Activated T-helper 1 cell treated with anti-CD3 and anti-CD28 coated beads, Interleukin-12 subunit alpha, Interleukin-12 subunit beta, Interleukin-2, Interleukin-4 antibody, amounts not matched to agents 30 ng/mL and 10 ng/mL and 1 ng/mL, durations not matched to agents 14 hours and 24 hours and 36 hours (primary cell): ENCODE data around the gene MKRN3. TPM values are rescaled to one million over a fixed set of nuclear protein-coding genes. Genes with fewer than 3 reads are reported as not detected.
"Not testable (repeated sequence)": the region's sequence is repeated elsewhere in the genome, so short reads cannot be mapped to it uniquely, and the experiment has no call there.

Experiments
- DNase-seq: peaks from one replicate; pipeline ENCODE4 v3.0.0; 2021; ENCODE audit warnings: low spot score
- H3K27ac Mint-ChIP-seq: one replicate; pipeline ENCODE4 v1.8.0; 2021; ENCODE audit warnings: mild to moderate bottlenecking, mixed read lengths
- H3K27me3 Mint-ChIP-seq: one replicate; pipeline ENCODE4 v1.8.0; 2022; ENCODE audit warnings: mild to moderate bottlenecking, moderate library complexity, mixed read lengths; ENCODE audit not compliant: insufficient read depth
- H3K36me3 Mint-ChIP-seq: one replicate; pipeline ENCODE4 v1.8.0; 2021; ENCODE audit warnings: low read depth, mixed read lengths
- H3K4me1 Mint-ChIP-seq: one replicate; pipeline ENCODE4 v1.8.0; 2021; ENCODE audit warnings: low read depth, mixed read lengths
- H3K4me3 Mint-ChIP-seq: one replicate; pipeline ENCODE4 v1.8.0; 2021; ENCODE audit warnings: mild to moderate bottlenecking, moderate library complexity, mixed read lengths
- H3K9me3 Mint-ChIP-seq: one replicate; pipeline ENCODE4 v1.8.0; 2021; ENCODE audit warnings: mixed read lengths
- intact Hi-C: fragments of 100-400 bp; cut with micrococcal nuclease; formaldehyde crosslinking; loops from one replicate; pipeline ENCODE4 v1.15.1; 2024
- total RNA-seq: library from RNA; stranded (reverse); gene quantifications from 2 replicates; pipeline ENCODE4 v1.2.3, GENCODE V29; 2022

The MKRN3 gene
- total RNA-seq, 1 donor from 2014 or later: 2.1 TPM

- no peaks in the 10 kb centered on the region for H3K36me3 Mint-ChIP-seq
- no peaks in the 10 kb centered on the region for H3K4me1 Mint-ChIP-seq
- H3K4me3 Mint-ChIP-seq: no peak overlapping the region
- no peak overlapping the region for H3K27ac Mint-ChIP-seq
- no peaks in the 10 kb centered on the region for H3K27me3 Mint-ChIP-seq
- intact Hi-C loops: no loop called here
- no peaks in the 10 kb centered on the region for H3K9me3 Mint-ChIP-seq
- DNase-seq: no peak
Observed at GRCh38 chr15:23596736-23597135, 31.3 kb downstream of the MKRN3 start.

GRCh38 chr15:23597278-23597677 is 31.8 kb downstream of the MKRN3 start:
- H3K27me3 Mint-ChIP-seq: not testable (repeated sequence)

GRCh38 chr15:23599053-23599452 is 33.6 kb downstream of the MKRN3 start:
- no peak for DNase-seq
- Mint-ChIP-seq H3K27me3 (no peaks in the 10 kb centered on the region), H3K4me1 (no peaks in the 10 kb centered on the region), H3K36me3 (no peaks in the 10 kb centered on the region), H3K4me3 (no peak overlapping the region), H3K9me3 (peaks cover 7% of the 10 kb centered on the region), H3K27ac (no peak overlapping the region)
- intact Hi-C loops: no loop called here

More at GRCh38 chr15:23597278-23597677, 31.8 kb downstream of the MKRN3 start:
- H3K4me3 Mint-ChIP-seq, H3K4me1 Mint-ChIP-seq, H3K9me3 Mint-ChIP-seq, DNase-seq, intact Hi-C loops, H3K36me3 Mint-ChIP-seq, H3K27ac Mint-ChIP-seq: not testable (repeated sequence)

GRCh38 chr15:23602124-23602523 is 36.6 kb downstream of the MKRN3 start:
- Mint-ChIP-seq H3K9me3 (peaks cover 7% of the 10 kb centered on the region), H3K27me3 (no peaks in the 10 kb centered on the region), H3K36me3 (no peaks in the 10 kb centered on the region), H3K27ac (no peak overlapping the region), H3K4me3 (no peak overlapping the region), H3K4me1 (no peaks in the 10 kb centered on the region)
- intact Hi-C loops: no loop called here
- no peak for DNase-seq

GRCh38 chr15:23606226-23606625 is 40.8 kb downstream of the MKRN3 start:
- intact Hi-C loops: no loop called here
- no peaks in the 10 kb centered on the region for H3K4me1 Mint-ChIP-seq
- no peak for DNase-seq
- no peaks in the 10 kb centered on the region for H3K36me3 Mint-ChIP-seq
- peaks cover 7% of the 10 kb centered on the region for H3K9me3 Mint-ChIP-seq
- no peak overlapping the region for H3K27ac Mint-ChIP-seq
- H3K4me3 Mint-ChIP-seq: no peak overlapping the region
- H3K27me3 Mint-ChIP-seq: no peaks in the 10 kb centered on the region

- Mint-ChIP-seq H3K27me3 (no peaks in the 10 kb centered on the region), H3K4me1 (no peaks in the 10 kb centered on the region), H3K36me3 (no peaks in the 10 kb centered on the region), H3K9me3 (peaks cover 7% of the 10 kb centered on the region), H3K27ac (no peak overlapping the region), H3K4me3 (no peak overlapping the region)
- DNase-seq: no peak
- intact Hi-C loops: no loop called here
Observed at GRCh38 chr15:23616536-23616935, 51.1 kb downstream of the MKRN3 start.

Other genes with a start within 250 kb of the MKRN3 start
- gene GOLGA6L26, start 231.5 kb upstream of the MKRN3 start, total RNA-seq: not detected in 2 replicates
- 0.08 and 0.15 TPM in 2 replicates for gene GOLGA8S, start 210.9 kb upstream of the MKRN3 start, total RNA-seq
- gene GOLGA6L2, start 118.4 kb upstream of the MKRN3 start, total RNA-seq: not detected in 2 replicates
- gene MAGEL2, start 82.2 kb downstream of the MKRN3 start, total RNA-seq: not detected in 2 replicates
- 3.0 and 3.9 TPM in 2 replicates for gene NDN, start 121.6 kb downstream of the MKRN3 start, total RNA-seq